GM12878 (cell line): ENCODE results near the gene CD300H. TPM values are rescaled to one million over a fixed set of nuclear protein-coding genes. Genes with fewer than 3 reads are reported as not detected.

ENCODE experiments used
- ATAC-seq: fragments of 200-7000 bp; cut with Tn5 transposase; 3 replicates; pipeline ENCODE4 v1.9.1; 2020; ENCODE audit warnings: mild to moderate bottlenecking, moderate library complexity
- BruUV-seq: library from RNA; stranded (reverse); fragments of 400-500 nt; replicated peaks from 2 replicates; lab custom pipeline; 2021; lab: Mats Ljungman, UMichigan
- CTCF ChIA-PET: fragments of 300-600 bp; sonication (Branson Sonifier 250); formaldehyde crosslinking; extraction: SDS; loops from one replicate; lab custom pipeline; 2021; ENCODE audit warnings: inconsistent platforms; lab: Yijun Ruan, JAX
- POLR2A ChIA-PET: fragments of 350-600 bp; formaldehyde crosslinking; extraction: SDS; loops from one replicate; lab custom pipeline; 2021; ENCODE audit warnings: inconsistent platforms; lab: Charles Lee
- RAD21 ChIA-PET: fragments of 300-600 bp; sonication (Branson Sonifier 250); formaldehyde crosslinking; loops from one replicate; lab custom pipeline; 2023; ENCODE audit warnings: antibody characterized with exemption; ENCODE audit not compliant: unreplicated experiment; lab: Charles Lee
- SMC1A ChIA-PET: fragments of 300-600 bp; sonication (Branson Sonifier 250); formaldehyde crosslinking; loops from one replicate; lab custom pipeline; 2023; ENCODE audit not compliant: unreplicated experiment, uncharacterized antibody; lab: Charles Lee
- DNase-seq: peaks from one replicate; pipeline ENCODE4 v3.0.0-alpha.2; 2011; ENCODE audit warnings: low read depth, low spot score
- FAIRE-seq: peaks from 3 replicates; lab custom pipeline; 2011; peaks lifted over from hg19 to GRCh38; lab: Jason Lieb, UNC
- H2AFZ ChIP-seq: 2 replicates; pipeline ENCODE4 v1.6.0; 2011; ENCODE audit warnings: low read depth, low read length, control low read depth; ENCODE audit not compliant: control insufficient read depth
- H3K27ac ChIP-seq: 2 replicates; pipeline ENCODE4 v1.5.1; 2011; ENCODE audit warnings: control low read depth; ENCODE audit not compliant: control insufficient read depth, insufficient read depth
- H3K27me3 ChIP-seq, 2 experiments: replicated peaks in 1 of 2; 2 replicates each; pipeline versions ENCODE4 v1.6.0 to v1.6.1; 2011; ENCODE audit warnings: low read length in 1 of 2; ENCODE audit not compliant: control insufficient read depth in 2 of 2, insufficient read depth in 2 of 2
- H3K36me3 ChIP-seq, 2 experiments: 2 replicates each; pipeline ENCODE4 v1.5.1; 2011; ENCODE audit warnings: low read length in 1 of 2; ENCODE audit not compliant: control insufficient read depth in 2 of 2, insufficient read depth in 2 of 2
- H3K4me1 ChIP-seq: 2 replicates; pipeline ENCODE4 v1.6.1; 2011; ENCODE audit warnings: mild to moderate bottlenecking, low read length, moderate library complexity, mixed read lengths; ENCODE audit not compliant: control insufficient read depth, insufficient read depth
- H3K4me2 ChIP-seq: 2 replicates; pipeline ENCODE4 v1.6.0; 2011; ENCODE audit warnings: control low read depth; ENCODE audit not compliant: control insufficient read depth, insufficient read depth
- H3K4me3 ChIP-seq: fragments of 200-600 bp; sonication (generic); 2 replicates; pipeline ENCODE4 v1.5.1; 2016
- H3K79me2 ChIP-seq: 2 replicates; pipeline ENCODE4 v1.6.0; 2011; ENCODE audit warnings: low read length; ENCODE audit not compliant: control insufficient read depth, insufficient read depth
- H3K9ac ChIP-seq: 2 replicates; pipeline ENCODE4 v1.8.0; 2011; ENCODE audit warnings: low read length, control low read depth, mixed read lengths; ENCODE audit not compliant: control insufficient read depth, insufficient read depth
- H3K9me3 ChIP-seq: replicated peaks from 3 replicates; pipeline ENCODE4 v1.5.1; 2011; ENCODE audit warnings: mild to moderate bottlenecking, low read length; ENCODE audit not compliant: control insufficient read depth, insufficient read depth
- H4K20me1 ChIP-seq: 2 replicates; pipeline ENCODE4 v1.6.0; 2011; ENCODE audit not compliant: control insufficient read depth, insufficient read depth
- ASH2L ChIP-seq: fragments of 300-600, 200-600 bp; sonication (generic); IDR thresholded peaks from 2 replicates; pipeline ENCODE4 v1.6.1; 2017; ENCODE audit warnings: low read depth, mild to moderate bottlenecking, borderline replicate concordance
- CHD2 ChIP-seq: IDR thresholded peaks from 2 replicates; pipeline ENCODE4 v1.6.1; 2011; ENCODE audit warnings: low read depth, low read length, improper control_type of control experiment, borderline replicate concordance
- NFYA ChIP-seq: IDR thresholded peaks from 2 replicates; pipeline ENCODE4 v1.6.1; 2011; ENCODE audit warnings: low read depth, mild to moderate bottlenecking, low read length, improper control_type of control experiment, borderline replicate concordance
- WGBS: methylation state at CpG from one replicate; pipeline ENCODE4 v1.1.6; 2016; ENCODE audit warnings: low lambda C conversion rate; ENCODE audit not compliant: insufficient replicate concordance, insufficient coverage; ENCODE audit errors: missing lambda C conversion rate; 5-methylcytosine and 5-hydroxymethylcytosine counted together
- in situ Hi-C: fragments of 300-500 bp; cut with MboI; formaldehyde crosslinking; loops from 9 replicates; pipeline ENCODE4 v1.14.3; 2018; ENCODE audit warnings: mixed read lengths
- intact Hi-C: fragments of 100-400 bp; cut with micrococcal nuclease; formaldehyde crosslinking; loops from one replicate; pipeline ENCODE4 v1.14.2; 2022; ENCODE audit not compliant: unreplicated experiment
- polyA plus RNA-seq, 11 experiments: library from polyadenylated mRNA; depleted of rRNA in 4 of 11; unstranded in 6 of 11; stranded (reverse) in 5 of 11; fragments of >200 nt; fragmentation: Nextera tagmentation in 4 of 11; fragmentation: Illumina TruSeq in 1 of 11; extraction: Ambion mirVana in 4 of 11; extraction: Trizol in 1 of 11; gene quantifications; 1 replicate in 1 of 11; 2 replicates in 10 of 11; pipeline versions ENCODE4 v1.2.1 to v1.2.3, GENCODE V29; 2011 to 2016; ENCODE audit warnings: inconsistent platforms in 2 of 11, missing spikeins in 2 of 11, low read depth in 1 of 11
- total RNA-seq, 4 experiments: library from RNA; depleted of rRNA in 3 of 4; stranded (reverse); fragments of >200 nt in 3 of 4; fragmentation: Illumina TruSeq in 1 of 4; extraction: Trizol in 1 of 4; gene quantifications; 2 replicates each; pipeline versions ENCODE4 v1.2.1 to v1.2.3, GENCODE V29; 2013 to 2021
- TF ChIP-seq, protein P1 (sequence below): IDR thresholded peaks from 2 replicates; pipeline ENCODE4 v1.6.1; 2011; ENCODE audit warnings: low read depth, mild to moderate bottlenecking, low read length, moderate library complexity, borderline replicate concordance; ENCODE audit errors: extremely low read depth

Gene CD300H
- total and polyA plus RNA-seq, 10 of the 15 experiments (the other 5 are each of a cell fraction or from before 2014, with no cell fraction given) = not detected

- Histone ChIP-seq H3K79me2 (no peaks in the 10 kb centered on the region), H2AFZ (no peak overlapping the region), H3K4me2 (no peak overlapping the region), H3K36me3 (no peaks in the 10 kb centered on the region), H3K4me3 (no peak overlapping the region), H3K4me1 (no peaks in the 10 kb centered on the region; the same call in 1 of the 2 replicates), H3K9ac (no peak overlapping the region), H3K27me3 (peaks cover 2 to 4% of the 10 kb centered on the region in 2 experiments; a peak in 3 of 4 replicates), H3K27ac (no peak overlapping the region), H4K20me1 (no peaks in the 10 kb centered on the region; the same call in 1 of the 2 replicates), H3K9me3 (peaks cover 3% of the 10 kb centered on the region; the same call in 1 of the 3 replicates)
- CTCF ChIA-PET = interaction anchor here (1.4 to 1.5 kb wide), 2 partner anchors 31 to 68 kb away, joined by 5 to 6 read pairs; no protein-coding TSS in a partner anchor
- POLR2A ChIA-PET = no interaction called here
- in situ Hi-C loops = loop anchor here (5.0 kb wide), 1 partner anchor 220 kb away; no protein-coding TSS in a partner anchor
- SMC1A ChIA-PET = no interaction called here
- 13% methylated on average over 8 of the region's 8 CpGs for whole genome bisulfite sequencing
- DNase-seq (no peak), FAIRE-seq (no peak), ATAC-seq (no peak)
- TF ChIP-seq NFYA (no peak), CHD2 (no peak), ASH2L (no peak)
- TF ChIP-seq, protein P1, sequence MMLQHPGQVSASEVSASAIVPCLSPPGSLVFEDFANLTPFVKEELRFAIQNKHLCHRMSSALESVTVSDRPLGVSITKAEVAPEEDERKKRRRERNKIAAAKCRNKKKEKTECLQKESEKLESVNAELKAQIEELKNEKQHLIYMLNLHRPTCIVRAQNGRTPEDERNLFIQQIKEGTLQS = no peak
- intact Hi-C loops = no loop called here
- RAD21 ChIA-PET = no interaction called here
- BruUV-seq = no TSS peak
Observed at GRCh38 chr17:74597069-74597790, 29.9 kb upstream of the CD300H start.
